ENCODE data around the gene HHATL.

HHATL gene

GRCh38 chr3:42662037-42662812 lies 40.4 kb downstream of the HHATL start:
- no peak for DNase-seq

DNA sequence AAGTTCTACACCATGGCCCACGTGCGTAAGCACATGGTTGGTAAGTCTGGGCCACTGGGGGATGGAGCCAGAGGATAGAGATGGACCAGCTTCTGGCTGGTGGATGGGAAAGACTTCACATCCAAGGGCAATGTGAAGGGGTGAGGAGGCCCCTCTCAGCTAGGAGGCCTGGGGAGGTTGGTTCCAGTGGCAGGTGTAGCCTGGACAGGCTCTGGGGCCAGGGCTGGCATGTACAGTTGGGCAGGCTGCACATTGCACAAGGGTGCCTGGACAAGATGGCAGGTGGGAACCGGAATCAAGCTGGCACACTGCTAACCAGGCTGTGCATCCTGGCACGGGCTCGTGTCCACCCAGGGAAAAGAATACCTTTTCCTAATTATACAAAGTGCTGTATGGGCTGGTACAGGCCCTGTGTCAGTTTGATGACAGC lies 41.0 kb downstream of the HHATL start:
- DNase-seq, result no peak

DNA sequence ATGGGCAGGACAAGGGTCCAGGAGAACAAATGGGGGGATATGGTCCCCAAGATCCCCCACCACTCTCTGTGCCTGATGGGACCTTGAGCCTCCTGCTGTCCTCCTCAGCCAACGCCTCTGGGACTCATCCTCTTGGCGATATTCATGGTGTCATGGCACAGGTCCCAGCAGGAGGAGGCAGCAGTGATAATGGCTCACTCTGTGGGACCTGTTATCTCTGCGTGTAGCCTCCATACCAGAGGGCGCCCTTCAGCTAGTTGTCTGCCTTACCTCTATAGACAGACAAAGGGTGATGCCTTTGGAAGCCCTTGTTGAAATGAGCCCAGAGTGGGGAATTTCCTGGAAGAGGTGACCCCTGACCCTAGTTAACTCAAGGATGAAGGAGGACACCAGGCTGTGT lies 41.7 kb downstream of the HHATL start:
- no peak for DNase-seq

DNA sequence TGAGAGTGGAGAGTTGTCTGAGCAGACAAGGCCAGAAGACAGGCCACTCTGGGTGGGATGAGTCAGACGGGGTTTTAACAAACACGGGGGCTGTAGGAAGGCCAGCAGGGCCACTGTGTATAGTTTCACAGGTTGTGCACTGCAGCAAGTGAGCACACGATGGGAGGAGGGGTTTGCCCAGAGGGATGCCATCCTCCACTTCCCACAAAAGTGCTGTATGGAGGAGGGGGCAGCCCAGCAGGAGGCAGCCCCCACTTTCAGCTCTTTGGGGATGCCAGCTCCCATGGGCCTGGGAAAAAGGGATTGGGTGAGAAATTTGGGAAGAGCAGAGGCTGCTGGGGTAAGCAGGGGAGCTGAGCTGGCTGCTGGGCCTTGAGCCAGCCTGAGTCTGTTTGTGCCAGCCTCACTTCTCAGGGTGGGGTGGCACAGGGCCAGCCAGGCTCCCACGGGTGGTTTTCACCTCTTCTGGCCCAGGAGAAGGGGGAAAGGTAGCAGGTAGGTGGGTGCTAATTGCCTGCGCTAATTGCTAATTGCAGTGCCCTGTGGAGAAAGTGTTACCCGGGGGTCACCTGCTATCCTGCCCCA lies 42.4 kb downstream of the HHATL start:
- DNase-seq, result no peak

GRCh38 chr3:42659451-42660130 lies 43.0 kb downstream of the HHATL start:
- no peak for DNase-seq

GRCh38 chr3:42658771-42659390 lies 43.7 kb downstream of the HHATL start:
- no peak for DNase-seq

DNA sequence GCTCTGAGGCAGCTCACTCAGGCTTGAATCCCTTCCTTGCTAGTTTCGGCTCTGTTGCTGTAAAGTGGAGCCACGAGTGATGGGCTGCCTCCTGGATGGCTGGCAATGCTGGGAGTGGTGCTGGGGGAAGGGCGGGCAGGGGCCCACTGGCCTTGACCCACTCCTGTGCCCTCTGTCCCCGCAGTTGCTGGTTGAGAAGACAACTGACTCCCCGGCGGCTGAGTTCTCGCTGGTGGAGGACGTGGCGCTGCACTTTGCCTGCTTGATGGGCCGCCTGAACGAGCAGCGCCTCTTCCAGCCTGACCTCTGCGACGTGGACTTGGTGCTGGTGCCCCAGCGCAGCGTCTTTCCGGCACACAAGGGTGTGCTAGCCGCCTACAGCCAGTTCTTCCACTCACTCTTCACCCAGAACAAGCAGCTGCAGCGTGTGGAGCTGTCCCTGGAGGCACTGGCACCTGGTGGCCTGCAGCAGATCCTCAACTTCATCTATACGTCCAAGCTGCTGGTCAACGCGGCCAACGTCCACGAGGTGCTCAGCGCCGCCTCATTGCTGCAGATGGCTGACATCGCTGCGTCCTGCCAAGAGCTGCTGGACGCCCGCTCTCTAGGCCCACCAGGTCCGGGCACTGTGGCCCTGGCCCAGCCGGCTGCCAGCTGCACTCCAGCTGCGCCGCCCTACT lies 44.4 kb downstream of the HHATL start:
- DNase-seq, result no peak

GRCh38 chr3:42657675-42658074 lies 44.9 kb downstream of the HHATL start:
- DNase-seq, result no peak

DNA sequence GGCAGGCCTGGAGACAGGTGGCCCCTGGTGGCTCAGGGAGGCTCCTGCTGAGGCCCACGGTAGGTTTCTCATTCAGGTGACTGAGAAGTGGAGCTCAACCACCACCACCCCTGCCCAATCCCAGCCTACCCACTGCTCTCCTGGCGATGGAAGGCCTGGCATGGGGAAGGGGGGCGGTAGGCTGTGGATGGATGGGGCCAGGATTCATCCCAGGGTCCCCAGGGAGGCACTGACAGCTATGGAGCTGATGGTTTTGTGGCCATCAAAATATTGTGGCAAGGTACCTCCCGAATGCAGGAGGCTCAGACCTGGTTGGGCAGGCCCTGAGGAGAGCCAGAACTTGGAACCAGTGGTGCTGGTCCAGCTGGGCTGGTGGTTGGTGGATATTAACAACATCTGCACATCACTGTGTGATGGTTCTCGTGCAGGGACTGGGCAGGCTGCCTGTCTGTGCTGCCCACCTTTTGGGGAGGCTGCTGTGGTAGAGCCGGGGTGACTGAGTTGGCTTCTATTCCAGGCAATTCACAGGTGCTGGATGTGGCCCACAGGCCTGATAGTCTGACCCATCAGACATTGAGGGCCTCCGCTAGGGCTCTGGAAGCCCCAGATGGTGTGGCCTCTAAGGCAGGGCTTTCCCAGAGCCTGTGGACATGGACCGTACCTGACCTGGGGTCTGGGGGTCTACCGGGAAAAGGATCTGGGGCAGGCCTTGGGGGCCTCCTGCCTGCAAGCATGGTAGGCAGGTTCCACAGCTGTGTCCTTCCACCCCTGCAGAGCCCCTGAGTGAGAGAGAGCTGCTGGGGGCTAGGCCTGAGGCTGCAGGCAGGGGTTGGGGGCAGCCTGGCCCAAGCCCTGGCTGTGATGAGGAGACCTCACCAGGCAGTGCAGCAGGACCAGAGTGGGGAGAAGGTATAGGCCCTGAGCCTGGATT lies 45.7 kb downstream of the HHATL start:
- no peak for DNase-seq

DNA sequence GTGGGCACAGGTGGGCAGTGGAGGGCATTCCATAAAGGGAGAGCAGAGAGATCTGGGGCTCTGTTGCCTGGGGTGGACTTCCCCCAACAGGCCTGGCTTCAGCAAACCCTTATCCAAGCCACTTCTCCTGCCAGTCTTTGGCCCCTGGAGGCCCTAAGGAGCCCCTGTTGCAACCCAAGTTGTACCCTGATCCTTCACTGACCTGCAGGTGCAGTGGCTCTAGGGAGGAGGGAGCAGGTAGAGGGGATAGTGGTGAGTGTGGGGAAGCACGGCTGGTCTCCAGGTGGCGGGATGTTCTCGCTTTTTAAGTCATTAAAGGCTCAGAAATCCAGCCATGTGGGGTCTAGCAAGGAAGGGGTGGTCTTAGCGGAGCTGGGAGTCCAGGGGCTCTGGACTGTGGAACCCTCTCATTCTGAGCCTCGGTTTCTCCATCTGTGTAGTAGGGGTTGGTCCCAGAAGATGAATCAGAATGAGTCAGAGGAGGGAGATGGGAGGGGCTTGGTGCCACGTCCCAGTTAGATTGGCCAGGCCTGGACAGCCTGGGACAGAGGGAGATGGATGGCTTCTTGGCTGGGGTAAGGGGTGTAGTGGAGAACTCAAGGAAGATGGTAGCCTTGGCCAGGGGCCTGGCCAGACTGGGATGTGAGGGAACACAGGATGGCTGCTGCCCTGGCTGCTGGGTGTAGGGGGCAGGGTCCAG lies 46.5 kb downstream of the HHATL start:
- DNase-seq, result no peak

- no peak for DNase-seq
Observed at GRCh38 chr3:42655331-42655888, 47.2 kb downstream of the HHATL start.

DNA sequence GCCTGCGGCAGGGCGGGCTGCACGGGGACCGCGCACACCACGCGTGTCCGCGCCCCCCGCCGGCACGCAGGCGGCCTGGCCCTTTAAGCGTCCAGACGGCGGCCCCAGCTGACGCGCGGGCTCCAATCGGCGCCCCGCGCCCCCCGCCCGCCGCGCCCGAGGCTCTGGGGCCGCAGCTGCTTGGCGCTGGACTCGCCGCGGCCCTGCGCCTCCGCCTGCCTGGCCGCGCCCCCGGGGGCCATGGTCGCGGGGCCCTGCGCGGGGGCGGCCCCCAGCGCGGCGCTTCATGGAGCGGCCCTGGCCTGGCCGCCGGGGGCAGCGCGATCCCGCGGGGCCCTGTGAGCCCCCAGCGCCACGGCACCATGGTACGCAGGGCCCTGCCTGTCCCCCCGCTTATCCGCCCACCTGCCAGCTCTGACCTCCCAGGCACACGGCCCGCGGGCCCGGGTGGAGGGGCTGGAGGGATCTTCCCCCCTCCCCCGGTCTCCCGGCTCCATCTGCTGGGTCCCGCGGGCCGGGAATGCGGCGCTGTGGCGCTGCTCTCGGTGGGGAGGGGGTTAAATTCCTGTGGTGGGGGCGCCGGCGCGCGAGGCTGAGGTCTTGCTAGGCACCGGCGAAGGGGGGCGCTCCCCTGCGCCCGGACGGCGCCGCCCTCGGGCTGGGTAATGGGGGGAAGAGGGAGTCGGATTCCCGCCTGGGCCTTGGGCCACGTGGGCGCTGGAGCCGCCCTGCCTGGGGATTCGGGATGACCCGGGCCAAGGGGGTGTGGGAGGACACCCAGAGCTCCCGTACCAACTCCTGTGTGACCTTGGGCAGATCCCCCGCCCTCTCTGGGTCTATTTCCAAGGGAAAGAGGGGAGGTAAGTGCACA lies 48.0 kb downstream of the HHATL start:
- DNase-seq, result no peak

- DNase-seq, result no peak
Observed at GRCh38 chr3:42653560-42654330, 48.9 kb downstream of the HHATL start, which contains the start of gene ZBTB47. TSS of gene ZBTB47 (plus strand) at chr3:42653697. CDS start at chr3:42658356, 4,659 bp downstream.

DNA sequence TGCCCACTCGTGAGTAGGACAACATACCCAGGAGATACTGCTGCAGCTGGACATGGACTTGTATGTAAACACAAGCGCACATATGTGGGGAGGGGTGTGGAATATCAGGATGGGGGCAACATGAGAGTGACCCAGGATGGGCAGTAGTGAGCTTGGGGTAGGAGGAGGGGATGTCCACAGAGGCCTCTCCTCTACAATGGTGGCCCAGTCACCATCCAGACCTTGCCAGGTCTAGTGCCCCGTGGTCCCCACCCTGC lies 49.4 kb downstream of the HHATL start:
- DNase-seq, result no peak

- peak; percentile 49 for DNase-seq
Observed at GRCh38 chr3:42652611-42653302, 49.8 kb downstream of the HHATL start.

- DNase-seq, result no peak
Observed at GRCh38 chr3:42652251-42652610, 50.4 kb downstream of the HHATL start.

DNA sequence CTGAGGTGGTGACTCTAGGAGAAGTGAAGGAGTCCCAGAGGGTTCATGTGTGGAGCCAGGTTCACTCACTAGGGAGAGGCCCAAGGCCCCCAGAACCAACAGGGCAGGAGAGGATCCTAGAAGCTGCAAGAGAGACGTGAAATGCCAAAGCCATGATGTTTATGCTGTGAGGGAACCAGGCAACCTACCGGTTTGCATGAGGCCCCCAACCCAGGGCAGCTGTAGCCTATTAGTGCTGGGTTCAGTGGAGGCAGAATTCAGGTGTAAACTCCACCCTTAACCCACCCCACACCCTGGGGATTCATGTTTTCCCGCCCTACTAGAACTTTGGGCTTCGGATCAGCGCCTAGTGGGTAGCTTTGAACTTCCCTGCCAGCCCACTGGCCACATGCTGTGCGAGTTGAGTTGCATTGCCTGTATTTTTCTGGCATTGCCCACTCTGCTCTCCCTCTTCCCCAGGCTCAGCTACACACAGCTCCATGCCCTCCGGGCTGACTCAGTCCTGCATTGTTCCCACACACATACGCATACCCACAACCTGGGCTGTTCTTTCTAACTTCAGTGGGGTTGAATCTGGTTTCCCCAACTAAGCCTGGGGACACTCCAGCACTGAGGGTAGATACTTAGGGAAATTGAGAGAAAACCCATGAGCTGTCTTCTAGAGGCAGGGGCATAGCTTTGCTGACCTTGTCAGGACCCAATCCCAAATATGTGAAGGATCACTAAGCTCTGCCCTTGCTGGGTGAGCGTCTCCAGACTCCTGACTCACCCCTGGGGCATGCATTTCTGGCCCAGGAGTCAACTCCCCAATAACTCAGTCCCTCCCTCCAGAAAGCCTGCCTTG lies 51.1 kb downstream of the HHATL start:
- DNase-seq, result no peak

DNA sequence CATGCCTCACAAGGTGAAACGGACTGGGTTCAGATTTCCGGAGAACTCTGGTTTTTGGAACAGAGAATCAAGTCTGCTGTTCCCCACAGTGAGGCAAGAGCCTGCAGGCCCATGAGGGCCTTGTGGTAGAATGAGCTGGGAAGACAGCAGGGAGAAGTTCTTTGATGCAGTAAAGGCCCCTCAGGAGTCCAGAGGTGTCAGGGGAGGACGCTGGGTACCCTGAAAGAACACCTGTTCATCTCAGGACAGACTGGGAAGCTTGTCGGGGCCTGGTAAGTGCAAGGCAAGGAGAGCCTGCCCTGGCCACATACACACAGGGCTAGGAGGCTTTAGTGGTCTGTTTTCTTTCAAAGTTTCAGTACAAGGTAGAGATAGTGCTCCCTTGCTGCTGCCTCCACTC lies 52.8 kb downstream of the HHATL start:
- no peak for DNase-seq
